Neuronal stem cell (in vitro differentiated cells): ENCODE measurements around the gene STAT3.
"Not testable (repeated sequence)": the region's sequence is repeated elsewhere in the genome, so short reads cannot be mapped to it uniquely, and the experiment has no call there.

ENCODE experiments used
- DNase-seq: peaks from one replicate; pipeline ENCODE4 v3.0.0-alpha.2; 2013; ENCODE audit warnings: low spot score
- H2AFZ ChIP-seq: one replicate; pipeline ENCODE4 v1.6.1; 2013; ENCODE audit warnings: mild to moderate bottlenecking, low read length, inconsistent platforms
- H2AK5ac ChIP-seq: 2 replicates; pipeline ENCODE4 v1.6.1; 2013; ENCODE audit warnings: low read depth, mild to moderate bottlenecking, inconsistent platforms, low read length, moderate library complexity, mixed read lengths
- H2BK120ac ChIP-seq: 2 replicates; pipeline ENCODE4 v1.6.1; 2013; ENCODE audit warnings: low read depth, mild to moderate bottlenecking, inconsistent platforms, low read length, moderate library complexity, mixed read lengths
- H2BK12ac ChIP-seq: one replicate; pipeline ENCODE4 v1.6.1; 2013; ENCODE audit warnings: low read length, inconsistent platforms
- H2BK15ac ChIP-seq: 2 replicates; pipeline ENCODE4 v1.6.1; 2013; ENCODE audit warnings: mild to moderate bottlenecking, low read length, inconsistent platforms, mixed read lengths
- H2BK5ac ChIP-seq: one replicate; pipeline ENCODE4 v1.6.1; 2013; ENCODE audit warnings: inconsistent platforms, mild to moderate bottlenecking, low read length, moderate library complexity
- H3K14ac ChIP-seq: one replicate; pipeline ENCODE4 v1.6.1; 2013; ENCODE audit warnings: low read length, inconsistent platforms
- H3K18ac ChIP-seq: 2 replicates; pipeline ENCODE4 v1.6.1; 2013; ENCODE audit warnings: low read length, inconsistent platforms
- H3K23ac ChIP-seq: 2 replicates; pipeline ENCODE4 v1.6.1; 2013; ENCODE audit warnings: low read depth, mild to moderate bottlenecking, mixed read lengths, low read length, inconsistent platforms; ENCODE audit not compliant: poor library complexity
- H3K27ac ChIP-seq: replicated peaks from 3 replicates; pipeline ENCODE4 v1.5.1; 2013; ENCODE audit warnings: low read length, inconsistent platforms
- H3K27me3 ChIP-seq, 3 experiments: 2 replicates each; pipeline ENCODE4 v1.6.1; 2013; ENCODE audit warnings: low read length in 3 of 3, mild to moderate bottlenecking in 2 of 3, inconsistent platforms in 1 of 3, low read depth in 1 of 3, mixed read lengths in 1 of 3, moderate library complexity in 1 of 3; ENCODE audit not compliant: control insufficient read depth in 3 of 3, insufficient read depth in 3 of 3
- H3K36me3 ChIP-seq, 2 donors: replicated peaks in 1 of 2; 2 replicates each; pipeline ENCODE4 v1.6.1; 2013; ENCODE audit warnings: low read length in 2 of 2; ENCODE audit not compliant: control insufficient read depth in 2 of 2, insufficient read depth in 2 of 2
- H3K4ac ChIP-seq: 2 replicates; pipeline ENCODE4 v1.6.1; 2013; ENCODE audit warnings: inconsistent platforms, mild to moderate bottlenecking, low read length, moderate library complexity
- H3K4me1 ChIP-seq, 2 donors: 1 replicate in 1 of 2; 2 replicates in 1 of 2; pipeline ENCODE4 v1.6.1; 2013; ENCODE audit warnings: low read length in 2 of 2, low read depth in 1 of 2; ENCODE audit not compliant: control insufficient read depth in 2 of 2, insufficient read depth in 1 of 2
- H3K4me2 ChIP-seq: one replicate; pipeline ENCODE4 v1.6.1; 2013; ENCODE audit warnings: mild to moderate bottlenecking, low read length, inconsistent platforms; ENCODE audit not compliant: insufficient read depth, poor library complexity, severe bottlenecking
- H3K4me3 ChIP-seq, 2 donors: 2 replicates each; pipeline ENCODE4 v1.5.1; 2013; ENCODE audit warnings: low read length in 2 of 2, mild to moderate bottlenecking in 2 of 2, inconsistent platforms in 1 of 2, moderate library complexity in 1 of 2
- H3K79me1 ChIP-seq: one replicate; pipeline ENCODE4 v1.6.1; 2013; ENCODE audit warnings: low read depth, mild to moderate bottlenecking, inconsistent platforms, low read length, moderate library complexity
- H3K9ac ChIP-seq: one replicate; pipeline ENCODE4 v1.6.1; 2013; ENCODE audit warnings: mild to moderate bottlenecking, low read depth, low read length, inconsistent platforms; ENCODE audit not compliant: poor library complexity
- H3K9me3 ChIP-seq, 2 donors: replicated peaks in 1 of 2; 2 replicates each; pipeline versions ENCODE3 to v1.6.1; 2013; ENCODE audit warnings: low read length in 2 of 2, mild to moderate bottlenecking in 2 of 2, inconsistent platforms in 1 of 2, low read depth in 1 of 2, mixed read lengths in 1 of 2, moderate library complexity in 1 of 2; ENCODE audit not compliant: control insufficient read depth in 2 of 2, insufficient read depth in 1 of 2
- H4K8ac ChIP-seq: one replicate; pipeline ENCODE4 v1.6.1; 2013; ENCODE audit warnings: low read depth, mild to moderate bottlenecking, inconsistent platforms, low read length, moderate library complexity
- H4K91ac ChIP-seq: one replicate; pipeline ENCODE4 v1.6.1; 2013; ENCODE audit warnings: low read length, low read depth, mild to moderate bottlenecking, inconsistent platforms; ENCODE audit not compliant: poor library complexity
- WGBS, 2 donors: extraction: QIAGEN DNeasy Blood & Tissue Kit; methylation state at CpG; one replicate each; pipeline ENCODE4 v1.1.7; 2013; ENCODE audit warnings: missing lambda C conversion rate in 2 of 2, mixed read lengths in 1 of 2; ENCODE audit not compliant: insufficient read length in 2 of 2, insufficient replicate concordance in 1 of 2; ENCODE audit errors: extremely low coverage in 2 of 2; 5-methylcytosine and 5-hydroxymethylcytosine counted together

Gene STAT3

GRCh38 chr17:42400844-42401375 lies 12.7 kb upstream of the STAT3 start:
- H3K27me3 ChIP-seq, H3K9me3 ChIP-seq, H3K4me2 ChIP-seq, H3K18ac ChIP-seq, H2BK5ac ChIP-seq, H3K23ac ChIP-seq, H2BK12ac ChIP-seq, H4K8ac ChIP-seq, H3K36me3 ChIP-seq, H3K79me1 ChIP-seq, H2BK15ac ChIP-seq, H3K9ac ChIP-seq, DNase-seq, H3K4me3 ChIP-seq, H3K4ac ChIP-seq, H3K14ac ChIP-seq, H2AFZ ChIP-seq, H2AK5ac ChIP-seq, H3K27ac ChIP-seq, H2BK120ac ChIP-seq, H4K91ac ChIP-seq: not testable (repeated sequence)
- WGBS, 2 donors, result no CpG with 5 or more reads among the region's 8 CpGs
- peaks cover 9 to 13% of the 10 kb centered on the region in 2 donors for H3K4me1 ChIP-seq

- H3K4me3 ChIP-seq, result no peak overlapping the region
- no peak overlapping the region for H3K18ac ChIP-seq
- no peaks in the 10 kb centered on the region for H3K9me3 ChIP-seq
- H4K91ac ChIP-seq, result no peak overlapping the region
- H3K79me1 ChIP-seq, result no peaks in the 10 kb centered on the region
- no peak overlapping the region for H3K14ac ChIP-seq
- WGBS, 2 donors, result no CpG with 5 or more reads among the region's 6 CpGs
- no peak overlapping the region for H3K4me2 ChIP-seq
- no peak overlapping the region for H3K9ac ChIP-seq
- H2AK5ac ChIP-seq, result no peak overlapping the region
- no peak overlapping the region for H2BK5ac ChIP-seq
- H3K4ac ChIP-seq, result no peak overlapping the region
- peaks cover 0 to 3% of the 10 kb centered on the region in 2 donors for H3K36me3 ChIP-seq
- H3K23ac ChIP-seq, result no peak overlapping the region
- peaks cover 9 to 13% of the 10 kb centered on the region in 2 donors for H3K4me1 ChIP-seq
- no peaks in the 10 kb centered on the region for H3K27me3 ChIP-seq
- no peak overlapping the region for H2BK12ac ChIP-seq
- DNase-seq, result no peak
- no peak overlapping the region for H3K27ac ChIP-seq
- H2BK15ac ChIP-seq, result no peak overlapping the region
- H2AFZ ChIP-seq, result peak overlapping the region; percentile 59
- H2BK120ac ChIP-seq, result no peak overlapping the region
- H4K8ac ChIP-seq, result no peak overlapping the region
Observed at GRCh38 chr17:42399948-42400843, 12.0 kb upstream of the STAT3 start.

- no peak overlapping the region for H3K14ac ChIP-seq
- no peak overlapping the region for H3K27ac ChIP-seq
- no peaks in the 10 kb centered on the region for H3K79me1 ChIP-seq
- no peak overlapping the region for H2BK5ac ChIP-seq
- H2BK12ac ChIP-seq, result no peak overlapping the region
- peaks cover 9 to 13% of the 10 kb centered on the region in 2 donors for H3K4me1 ChIP-seq
- no peak overlapping the region for H2BK15ac ChIP-seq
- no peak overlapping the region for H3K23ac ChIP-seq
- H3K4me3 ChIP-seq, result no peak overlapping the region
- no peaks in the 10 kb centered on the region for H3K36me3 ChIP-seq
- no peak overlapping the region for H3K9ac ChIP-seq
- H2AFZ ChIP-seq, result no peak overlapping the region
- H4K8ac ChIP-seq, result no peak overlapping the region
- no peak for DNase-seq
- H4K91ac ChIP-seq, result no peak overlapping the region
- H3K18ac ChIP-seq, result no peak overlapping the region
- no peak overlapping the region for H2BK120ac ChIP-seq
- H2AK5ac ChIP-seq, result no peak overlapping the region
- H3K9me3 ChIP-seq, result no peaks in the 10 kb centered on the region
- no peak overlapping the region for H3K4ac ChIP-seq
- WGBS, 2 donors, result no CpG with 5 or more reads among the region's 2 CpGs
- no peak overlapping the region for H3K4me2 ChIP-seq
- no peaks in the 10 kb centered on the region for H3K27me3 ChIP-seq
Observed at GRCh38 chr17:42399121-42399520, 10.9 kb upstream of the STAT3 start.

- not testable (repeated sequence) for H3K36me3 ChIP-seq, H4K91ac ChIP-seq, DNase-seq, H2BK5ac ChIP-seq, H3K27ac ChIP-seq, H3K4me3 ChIP-seq, H3K4me2 ChIP-seq, H2BK120ac ChIP-seq, H2BK12ac ChIP-seq, H4K8ac ChIP-seq, H3K18ac ChIP-seq, H3K4ac ChIP-seq, H3K14ac ChIP-seq, H3K79me1 ChIP-seq, H3K4me1 ChIP-seq, H3K23ac ChIP-seq, H3K9me3 ChIP-seq, H3K27me3 ChIP-seq, H3K9ac ChIP-seq, H2AFZ ChIP-seq, H2AK5ac ChIP-seq, H2BK15ac ChIP-seq
- WGBS, 2 donors, result no CpG with 5 or more reads among the region's 8 CpGs
Observed at GRCh38 chr17:42395601-42396000, 7.4 kb upstream of the STAT3 start.
